Jurkat, Clone E6-1 (cell line): Measurements from ENCODE around the gene SYNGR2.
"Not testable (repeated sequence)": the region's sequence is repeated elsewhere in the genome, so short reads cannot be mapped to it uniquely, and the experiment has no call there.

ENCODE experiments used
- DNase-seq: peaks from one replicate; pipeline ENCODE4 v3.0.0-alpha.2; 2011; ENCODE audit warnings: low read depth, low spot score
- H3K4me3 ChIP-seq: 2 replicates; pipeline ENCODE4 v1.5.1; 2011; ENCODE audit warnings: mild to moderate bottlenecking, low read length, control low read depth, moderate library complexity

Gene SYNGR2

GRCh38 chr17:78128551-78129350 lies 39.6 kb upstream of the SYNGR2 start, which contains the start of gene TMC6:
Gene TMC6 (minus strand): TSS chr17:78128755. CDS start chr17:78126832, 1,923 bp downstream.
- DNase-seq: peak; percentile 74

DNA sequence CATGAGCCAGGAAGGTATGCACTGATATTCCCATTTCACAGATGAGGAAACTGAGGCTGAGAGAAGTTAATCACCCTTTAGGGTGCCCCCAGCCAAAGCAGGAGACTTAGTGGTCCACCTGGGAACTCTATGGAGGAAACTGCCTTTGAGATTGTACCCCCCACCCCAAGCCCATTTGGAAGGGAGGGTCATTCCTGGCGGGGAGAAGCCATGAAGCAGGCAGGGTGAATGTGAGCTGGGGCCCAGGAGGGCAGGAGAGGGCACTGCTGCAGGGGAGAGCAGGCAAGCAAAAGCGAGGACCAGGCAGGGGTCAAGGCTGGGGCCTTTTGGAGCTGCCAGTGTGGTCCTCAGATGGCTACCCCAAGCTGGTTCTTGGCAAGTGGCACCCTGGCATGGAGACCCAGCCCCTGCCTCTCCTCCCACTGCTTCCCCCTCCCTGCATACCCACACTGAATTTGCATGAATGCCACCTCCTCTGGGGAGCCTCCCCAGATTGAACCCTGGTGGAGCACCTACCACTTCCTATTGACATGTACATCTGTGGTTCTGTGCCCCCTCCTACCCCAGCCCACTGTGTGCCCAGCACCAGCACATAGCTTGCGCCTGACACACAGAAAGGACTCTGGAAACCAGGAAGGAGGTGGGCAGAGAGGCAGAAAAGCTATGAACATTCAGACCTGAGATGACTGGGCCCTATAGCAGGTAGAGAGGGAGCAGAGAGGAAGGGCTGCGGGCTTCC lies 38.9 kb upstream of the SYNGR2 start:
- DNase-seq: peak; percentile 61
- H3K4me3 ChIP-seq: peak overlapping the region; percentile 85

More at GRCh38 chr17:78128551-78129350, 39.6 kb upstream of the SYNGR2 start, which contains the start of gene TMC6:
- H3K4me3 ChIP-seq: peak within 1 kb of the TSS; percentile 85

GRCh38 chr17:78130090-78130436 lies 38.3 kb upstream of the SYNGR2 start:
- H3K4me3 ChIP-seq: peak overlapping the region; percentile 85
- DNase-seq: no peak

- peak; percentile 97 for DNase-seq
- H3K4me3 ChIP-seq: peak within 1 kb of the TSS; percentile 85
Measured at GRCh38 chr17:78130437-78131101, 37.8 kb upstream of the SYNGR2 start, which contains the start of gene TMC8. Gene TMC8 (plus strand): TSS chr17:78130771. CDS start chr17:78131589, 818 bp downstream.

DNA sequence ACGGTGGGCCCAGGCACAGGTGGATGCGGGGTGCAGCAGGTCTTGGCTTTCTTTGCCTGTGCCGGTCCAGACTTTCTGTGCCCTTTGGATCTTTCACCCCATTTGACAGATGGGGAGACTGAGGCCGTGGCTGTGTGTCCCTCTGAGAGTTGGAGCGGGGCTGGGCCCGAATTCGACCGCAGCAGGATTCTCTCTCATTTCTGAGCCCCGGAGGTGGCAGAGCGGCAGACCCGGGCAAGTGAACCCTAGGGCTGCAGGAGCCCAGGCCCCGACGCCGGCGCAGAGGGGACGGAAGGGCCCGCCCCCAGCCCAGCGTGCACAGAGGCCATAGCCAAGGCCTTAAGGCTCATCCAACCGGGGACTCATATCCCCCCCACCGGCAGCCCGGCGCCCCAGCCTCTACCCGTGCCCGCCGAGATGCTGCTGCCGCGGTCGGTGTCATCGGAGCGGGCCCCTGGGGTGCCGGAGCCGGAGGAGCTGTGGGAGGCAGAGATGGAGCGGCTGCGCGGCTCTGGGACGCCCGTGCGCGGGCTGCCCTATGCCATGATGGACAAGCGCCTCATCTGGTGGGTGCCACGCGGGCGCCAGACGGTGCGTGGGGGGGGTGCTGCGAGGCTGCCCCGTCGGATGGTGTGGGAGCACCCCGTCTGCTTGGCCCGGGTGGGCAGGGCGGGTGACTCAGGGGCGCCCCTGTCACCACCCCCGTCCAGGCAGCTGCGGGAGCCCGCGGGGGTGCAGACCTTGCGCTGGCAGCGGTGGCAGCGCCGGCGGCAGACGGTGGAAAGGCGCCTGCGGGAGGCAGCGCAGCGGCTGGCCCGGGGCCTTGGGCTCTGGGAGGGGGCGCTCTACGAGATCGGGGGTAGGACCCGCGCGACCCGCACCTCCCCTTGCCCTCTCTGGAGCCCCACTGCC lies 37.0 kb upstream of the SYNGR2 start:
- peak overlapping the region; percentile 85 for H3K4me3 ChIP-seq
- DNase-seq: no peak

- H3K4me3 ChIP-seq: peak overlapping the region; percentile 85
- DNase-seq: peak; percentile 81
Measured at GRCh38 chr17:78132084-78132676, 36.2 kb upstream of the SYNGR2 start.

- peak overlapping the region; percentile 85 for H3K4me3 ChIP-seq
- DNase-seq: no peak
Measured at GRCh38 chr17:78132767-78133178, 35.6 kb upstream of the SYNGR2 start.

GRCh38 chr17:78133179-78133951 lies 35.0 kb upstream of the SYNGR2 start:
- no peak for DNase-seq
- H3K4me3 ChIP-seq: peak overlapping the region; percentile 22; the same call in 1 of the 2 replicates

GRCh38 chr17:78133971-78134898 lies 34.1 kb upstream of the SYNGR2 start:
- DNase-seq: peak; percentile 66
- peak overlapping the region; percentile 22 for H3K4me3 ChIP-seq

DNA sequence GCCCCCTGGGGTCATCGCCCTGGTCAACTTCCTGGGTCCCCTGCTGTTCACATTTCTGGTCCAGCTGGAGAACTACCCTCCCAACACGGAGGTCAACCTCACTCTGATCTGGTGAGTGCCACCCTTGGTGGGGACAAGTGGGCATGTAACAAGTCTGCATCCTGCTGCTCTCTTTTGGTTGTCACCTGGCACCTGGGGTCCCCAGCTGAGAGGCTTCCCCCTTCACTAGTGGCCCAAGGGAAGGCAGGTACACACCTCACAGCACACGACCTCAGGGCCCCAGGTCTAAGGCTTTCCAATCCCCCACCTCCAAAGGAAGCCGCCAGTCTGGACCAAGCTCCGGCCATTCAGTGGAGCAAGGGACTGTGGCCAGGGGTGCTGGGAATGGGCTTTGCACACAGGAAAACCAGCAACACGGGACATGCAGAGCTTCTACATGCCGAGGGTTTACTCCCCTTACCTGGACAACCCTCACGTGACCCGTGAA lies 33.4 kb upstream of the SYNGR2 start:
- no peak overlapping the region for H3K4me3 ChIP-seq
- DNase-seq: no peak

GRCh38 chr17:78135858-78136500 lies 32.4 kb upstream of the SYNGR2 start:
- DNase-seq: no peak
- H3K4me3 ChIP-seq: no peak overlapping the region

- no peak for DNase-seq
- no peak overlapping the region for H3K4me3 ChIP-seq
Measured at GRCh38 chr17:78137392-78138203, 30.8 kb upstream of the SYNGR2 start.

- no peak for DNase-seq
Measured at GRCh38 chr17:78138204-78139060, 29.9 kb upstream of the SYNGR2 start.

DNA sequence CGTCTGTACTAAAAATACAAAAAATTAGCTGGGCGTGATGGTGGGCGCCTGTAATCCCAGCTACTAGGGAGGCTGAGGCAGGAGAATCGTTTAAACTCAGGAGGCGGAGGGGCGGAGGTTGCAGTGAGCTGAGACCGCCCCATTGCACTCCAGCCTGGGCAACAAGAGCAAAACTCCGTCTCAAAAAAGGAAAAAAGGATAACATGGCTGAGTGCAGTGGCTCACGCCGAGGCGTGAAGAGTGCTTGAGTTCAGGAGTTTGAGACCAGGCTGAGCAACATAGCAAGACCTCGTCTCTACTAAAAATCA lies 28.6 kb upstream of the SYNGR2 start:
- not testable (repeated sequence) for H3K4me3 ChIP-seq

More at GRCh38 chr17:78138204-78139060, 29.9 kb upstream of the SYNGR2 start:
- H3K4me3 ChIP-seq: no peak overlapping the region

More for the DNA sequence above, 28.6 kb upstream of the SYNGR2 start:
- not testable (repeated sequence) for DNase-seq
